ENCODE results near the gene MZT2B. TPM values are rescaled to one million over a fixed set of nuclear protein-coding genes. Genes with fewer than 3 reads are reported as not detected.

The MZT2B gene
- total and polyA plus RNA-seq, 2 of the 8 experiments (the other 6 are each of a cell fraction or from before 2014, with no cell fraction given), result 90.3 to 151 TPM

DNA sequence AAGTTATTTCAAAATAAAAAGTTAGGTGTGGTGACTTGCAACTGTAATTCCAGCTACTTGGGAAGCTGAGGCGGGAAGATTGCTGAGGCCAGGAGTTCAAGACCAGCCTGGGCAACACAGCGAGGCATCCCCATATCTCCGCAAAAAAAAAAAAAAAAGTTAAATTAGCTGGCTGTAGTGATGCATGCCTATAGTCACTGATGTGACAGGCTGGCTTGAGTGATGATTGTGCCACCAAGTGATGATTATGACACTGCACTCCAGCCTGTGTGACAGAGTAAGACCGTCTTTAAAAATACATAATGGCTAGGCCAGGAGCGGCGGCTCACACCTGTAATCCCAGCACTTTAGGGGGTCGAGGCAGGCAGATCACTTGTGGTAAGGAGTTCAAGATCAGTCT, 12.2 kb upstream of the MZT2B start (continued):
- TF ChIP-seq, protein P1, sequence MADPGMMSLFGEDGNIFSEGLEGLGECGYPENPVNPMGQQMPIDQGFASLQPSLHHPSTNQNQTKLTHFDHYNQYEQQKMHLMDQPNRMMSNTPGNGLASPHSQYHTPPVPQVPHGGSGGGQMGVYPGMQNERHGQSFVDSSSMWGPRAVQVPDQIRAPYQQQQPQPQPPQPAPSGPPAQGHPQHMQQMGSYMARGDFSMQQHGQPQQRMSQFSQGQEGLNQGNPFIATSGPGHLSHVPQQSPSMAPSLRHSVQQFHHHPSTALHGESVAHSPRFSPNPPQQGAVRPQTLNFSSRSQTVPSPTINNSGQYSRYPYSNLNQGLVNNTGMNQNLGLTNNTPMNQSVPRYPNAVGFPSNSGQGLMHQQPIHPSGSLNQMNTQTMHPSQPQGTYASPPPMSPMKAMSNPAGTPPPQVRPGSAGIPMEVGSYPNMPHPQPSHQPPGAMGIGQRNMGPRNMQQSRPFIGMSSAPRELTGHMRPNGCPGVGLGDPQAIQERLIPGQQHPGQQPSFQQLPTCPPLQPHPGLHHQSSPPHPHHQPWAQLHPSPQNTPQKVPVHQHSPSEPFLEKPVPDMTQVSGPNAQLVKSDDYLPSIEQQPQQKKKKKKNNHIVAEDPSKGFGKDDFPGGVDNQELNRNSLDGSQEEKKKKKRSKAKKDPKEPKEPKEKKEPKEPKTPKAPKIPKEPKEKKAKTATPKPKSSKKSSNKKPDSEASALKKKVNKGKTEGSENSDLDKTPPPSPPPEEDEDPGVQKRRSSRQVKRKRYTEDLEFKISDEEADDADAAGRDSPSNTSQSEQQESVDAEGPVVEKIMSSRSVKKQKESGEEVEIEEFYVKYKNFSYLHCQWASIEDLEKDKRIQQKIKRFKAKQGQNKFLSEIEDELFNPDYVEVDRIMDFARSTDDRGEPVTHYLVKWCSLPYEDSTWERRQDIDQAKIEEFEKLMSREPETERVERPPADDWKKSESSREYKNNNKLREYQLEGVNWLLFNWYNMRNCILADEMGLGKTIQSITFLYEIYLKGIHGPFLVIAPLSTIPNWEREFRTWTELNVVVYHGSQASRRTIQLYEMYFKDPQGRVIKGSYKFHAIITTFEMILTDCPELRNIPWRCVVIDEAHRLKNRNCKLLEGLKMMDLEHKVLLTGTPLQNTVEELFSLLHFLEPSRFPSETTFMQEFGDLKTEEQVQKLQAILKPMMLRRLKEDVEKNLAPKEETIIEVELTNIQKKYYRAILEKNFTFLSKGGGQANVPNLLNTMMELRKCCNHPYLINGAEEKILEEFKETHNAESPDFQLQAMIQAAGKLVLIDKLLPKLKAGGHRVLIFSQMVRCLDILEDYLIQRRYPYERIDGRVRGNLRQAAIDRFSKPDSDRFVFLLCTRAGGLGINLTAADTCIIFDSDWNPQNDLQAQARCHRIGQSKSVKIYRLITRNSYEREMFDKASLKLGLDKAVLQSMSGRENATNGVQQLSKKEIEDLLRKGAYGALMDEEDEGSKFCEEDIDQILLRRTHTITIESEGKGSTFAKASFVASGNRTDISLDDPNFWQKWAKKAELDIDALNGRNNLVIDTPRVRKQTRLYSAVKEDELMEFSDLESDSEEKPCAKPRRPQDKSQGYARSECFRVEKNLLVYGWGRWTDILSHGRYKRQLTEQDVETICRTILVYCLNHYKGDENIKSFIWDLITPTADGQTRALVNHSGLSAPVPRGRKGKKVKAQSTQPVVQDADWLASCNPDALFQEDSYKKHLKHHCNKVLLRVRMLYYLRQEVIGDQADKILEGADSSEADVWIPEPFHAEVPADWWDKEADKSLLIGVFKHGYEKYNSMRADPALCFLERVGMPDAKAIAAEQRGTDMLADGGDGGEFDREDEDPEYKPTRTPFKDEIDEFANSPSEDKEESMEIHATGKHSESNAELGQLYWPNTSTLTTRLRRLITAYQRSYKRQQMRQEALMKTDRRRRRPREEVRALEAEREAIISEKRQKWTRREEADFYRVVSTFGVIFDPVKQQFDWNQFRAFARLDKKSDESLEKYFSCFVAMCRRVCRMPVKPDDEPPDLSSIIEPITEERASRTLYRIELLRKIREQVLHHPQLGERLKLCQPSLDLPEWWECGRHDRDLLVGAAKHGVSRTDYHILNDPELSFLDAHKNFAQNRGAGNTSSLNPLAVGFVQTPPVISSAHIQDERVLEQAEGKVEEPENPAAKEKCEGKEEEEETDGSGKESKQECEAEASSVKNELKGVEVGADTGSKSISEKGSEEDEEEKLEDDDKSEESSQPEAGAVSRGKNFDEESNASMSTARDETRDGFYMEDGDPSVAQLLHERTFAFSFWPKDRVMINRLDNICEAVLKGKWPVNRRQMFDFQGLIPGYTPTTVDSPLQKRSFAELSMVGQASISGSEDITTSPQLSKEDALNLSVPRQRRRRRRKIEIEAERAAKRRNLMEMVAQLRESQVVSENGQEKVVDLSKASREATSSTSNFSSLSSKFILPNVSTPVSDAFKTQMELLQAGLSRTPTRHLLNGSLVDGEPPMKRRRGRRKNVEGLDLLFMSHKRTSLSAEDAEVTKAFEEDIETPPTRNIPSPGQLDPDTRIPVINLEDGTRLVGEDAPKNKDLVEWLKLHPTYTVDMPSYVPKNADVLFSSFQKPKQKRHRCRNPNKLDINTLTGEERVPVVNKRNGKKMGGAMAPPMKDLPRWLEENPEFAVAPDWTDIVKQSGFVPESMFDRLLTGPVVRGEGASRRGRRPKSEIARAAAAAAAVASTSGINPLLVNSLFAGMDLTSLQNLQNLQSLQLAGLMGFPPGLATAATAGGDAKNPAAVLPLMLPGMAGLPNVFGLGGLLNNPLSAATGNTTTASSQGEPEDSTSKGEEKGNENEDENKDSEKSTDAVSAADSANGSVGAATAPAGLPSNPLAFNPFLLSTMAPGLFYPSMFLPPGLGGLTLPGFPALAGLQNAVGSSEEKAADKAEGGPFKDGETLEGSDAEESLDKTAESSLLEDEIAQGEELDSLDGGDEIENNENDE (IDR thresholded peaks at IDR 0.05; ENCODE audit: insufficient replicate concordance, low read length), result no peak
- TF ChIP-seq SP4 (IDR thresholded peaks at IDR 0.05; ENCODE audit: low read length), result no peak
- no peak for TF ChIP-seq USF2 (IDR thresholded peaks at IDR 0.05; ENCODE audit: low read length)
- TF ChIP-seq SIN3A (conservative IDR thresholded peaks at IDR 0.05 in 1 of 2, IDR thresholded peaks at IDR 0.05 in 1 of 2; ENCODE audit: low read depth in 1 of 2, low read length in 2 of 2), result no peak

Data from H1 (cell line).